AG04449 (cell line): ENCODE measurements around the gene ITPR1.

ENCODE experiments used
- CTCF ChIA-PET: fragments of 350-600 bp; formaldehyde crosslinking; extraction: SDS; loops from one replicate; lab custom pipeline; 2021; ENCODE audit warnings: antibody characterized with exemption; lab: Yijun Ruan, JAX
- POLR2A ChIA-PET: fragments of 400-600, 350-600 bp; formaldehyde crosslinking; extraction: SDS; loops from one replicate; lab custom pipeline; 2020; ENCODE audit warnings: antibody characterized with exemption, inconsistent platforms; lab: Yijun Ruan, JAX
- DNase-seq: peaks from one replicate; pipeline ENCODE4 v3.0.0-alpha.2; 2010; ENCODE audit warnings: low read depth, low spot score
- H3K4me3 ChIP-seq: 2 replicates; pipeline ENCODE4 v1.5.1; 2011; ENCODE audit warnings: low read depth, mild to moderate bottlenecking, control low read depth, low read length
- CTCF ChIP-seq: IDR thresholded peaks from one replicate; pipeline ENCODE4 v1.5.1; 2011; ENCODE audit warnings: mild to moderate bottlenecking, moderate library complexity, low read length, control low read depth, inconsistent platforms; ENCODE audit not compliant: insufficient read depth; ENCODE audit errors: missing control alignments

Gene ITPR1

GRCh38 chr3:4647411-4647810 lies 154.3 kb downstream of the ITPR1 start:
- DNase-seq, result no peak
- ChIA-PET CTCF (interaction anchor here (1.2 to 2.4 kb wide), 2 partner anchors 8 to 14 kb away, joined by 7 to 11 read pairs; no protein-coding TSS in a partner anchor), POLR2A (no interaction called here)
- H3K4me3 ChIP-seq, result no peak overlapping the region
- no peak for TF ChIP-seq CTCF

- ChIA-PET POLR2A (no interaction called here), CTCF (interaction anchor here (0.6 to 6.1 kb wide), 25 partner anchors 9 to 572 kb away, joined by 3 to 80 read pairs (median 4); no protein-coding TSS in a partner anchor)
- no peak for TF ChIP-seq CTCF
- no peak overlapping the region for H3K4me3 ChIP-seq
- DNase-seq, result no peak
These were observed 162.2 kb downstream of the ITPR1 start for GRCh38 chr3:4655145-4656045.

DNA sequence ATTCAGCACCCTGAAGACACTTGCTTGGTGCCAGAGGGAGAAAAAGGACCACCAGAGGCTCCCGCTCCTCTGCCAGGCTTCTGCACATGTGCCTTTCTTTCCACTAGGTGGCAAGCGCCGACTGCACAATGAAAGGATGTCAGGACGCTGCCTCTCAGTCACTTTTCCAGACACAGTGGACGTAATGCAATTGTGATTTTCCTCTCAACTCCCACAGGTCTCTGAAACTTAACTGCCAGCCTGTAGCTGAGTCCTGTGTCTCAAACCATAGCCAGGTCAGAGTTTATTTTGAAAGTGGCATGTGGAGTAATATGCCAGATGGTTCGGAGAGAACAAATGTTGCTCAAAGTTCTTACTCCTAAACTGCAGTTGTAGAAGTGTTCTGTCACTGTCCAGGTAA lies 162.9 kb downstream of the ITPR1 start:
- peak; percentile 94 for TF ChIP-seq CTCF
- no peak for DNase-seq
- CTCF ChIA-PET, result interaction anchor here (0.6 to 6.1 kb wide), 31 partner anchors 9 to 571 kb away, joined by 3 to 80 read pairs (median 4); partner anchors contain the start of gene BHLHE40
- POLR2A ChIA-PET, result no interaction called here
- H3K4me3 ChIP-seq, result no peak overlapping the region

DNA sequence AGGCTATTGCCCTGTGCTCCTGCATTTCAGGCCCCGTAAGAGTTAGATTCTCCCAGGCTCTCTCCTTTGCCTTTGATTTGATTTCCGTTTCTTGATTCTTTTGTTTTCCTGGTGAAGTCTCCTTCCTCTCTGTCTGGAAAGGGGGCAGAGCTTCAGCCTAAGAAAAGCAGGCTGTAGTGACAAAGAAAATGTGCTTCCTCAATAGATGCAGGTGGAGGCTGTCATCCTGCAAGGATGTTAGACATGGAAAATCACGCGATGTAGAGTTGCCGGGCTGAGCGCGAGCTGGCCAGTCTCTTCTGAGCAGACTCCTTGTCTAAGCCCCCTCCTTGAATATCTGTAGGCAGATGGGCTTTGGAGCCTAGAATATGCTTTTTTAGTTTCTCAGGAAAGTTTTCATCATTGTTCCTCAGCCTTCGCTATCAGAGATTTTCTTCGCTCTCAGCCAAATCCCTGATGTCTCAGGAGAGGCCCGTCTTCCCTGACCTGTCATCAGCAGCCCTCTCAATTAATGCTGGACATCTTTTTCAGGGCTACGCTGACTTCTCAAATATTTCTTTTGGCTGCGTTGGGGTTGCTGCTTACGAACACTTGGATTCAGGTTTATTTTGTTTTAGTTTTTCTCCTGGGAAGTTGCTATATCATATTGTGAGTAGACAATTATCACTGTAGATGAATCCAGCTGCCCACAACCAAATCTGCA lies 163.6 kb downstream of the ITPR1 start:
- H3K4me3 ChIP-seq, result no peak overlapping the region
- CTCF ChIA-PET, result interaction anchor here (0.7 to 6.1 kb wide), 26 partner anchors 8 to 571 kb away, joined by 3 to 80 read pairs (median 4); partner anchors contain the start of gene BHLHE40
- POLR2A ChIA-PET, result no interaction called here
- DNase-seq, result no peak
- TF ChIP-seq CTCF, result no peak

DNA sequence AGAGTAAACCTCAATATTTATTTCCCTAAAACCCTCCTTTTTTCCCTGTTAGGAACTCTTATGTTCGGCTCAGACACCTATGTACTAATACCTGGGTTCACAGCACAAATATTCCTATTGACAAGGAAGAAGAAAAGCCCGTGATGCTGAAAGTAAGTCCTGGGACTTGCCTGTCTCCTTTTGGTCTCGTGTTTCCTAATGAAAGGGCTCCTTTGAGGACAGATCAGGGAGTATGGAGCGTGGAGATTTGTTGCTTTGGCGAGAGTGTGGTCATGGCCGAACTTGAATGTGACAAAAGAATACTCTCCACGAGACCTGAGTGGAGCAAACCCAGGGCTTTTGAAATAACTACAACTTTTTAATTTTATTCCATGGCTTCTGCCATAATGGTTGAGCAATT lies 167.8 kb downstream of the ITPR1 start:
- CTCF ChIA-PET, result no interaction called here
- TF ChIP-seq CTCF, result no peak
- POLR2A ChIA-PET, result no interaction called here

GRCh38 chr3:4664412-4664811 lies 171.3 kb downstream of the ITPR1 start:
- no peak for TF ChIP-seq CTCF
- ChIA-PET CTCF (interaction anchor here (0.7 to 2.0 kb wide), 3 partner anchors 9 to 457 kb away, joined by 3 to 8 read pairs (median 3); no protein-coding TSS in a partner anchor), POLR2A (no interaction called here)
- H3K4me3 ChIP-seq, result no peak overlapping the region
- no peak for DNase-seq

More for the DNA sequence above, 167.8 kb downstream of the ITPR1 start:
- H3K4me3 ChIP-seq, result no peak overlapping the region
- DNase-seq, result no peak
